ENCODE results near the gene EPB41. TPM values are rescaled to one million over a fixed set of nuclear protein-coding genes. Genes with fewer than 3 reads are reported as not detected.
A peak's percentile ranks its signal among the peaks of the same experiment; 100 is the strongest.

Gene EPB41
- total and polyA plus RNA-seq, 2 experiments from 2014 or later, result 26.8 to 112 TPM

- TF ChIP-seq REST (IDR thresholded peaks at IDR 0.05; ENCODE audit: unreplicated experiment) (no peak), EZH2phosphoT487 (IDR thresholded peaks at IDR 0.05; ENCODE audit: unreplicated experiment) (no peak), ETS1 (IDR thresholded peaks at IDR 0.05) (no peak), CTCF (conservative IDR thresholded peaks at IDR 0.05; ENCODE audit: low read depth in 2 of 2) (no peak), ZNF331 (CRISPR knock-in tag; IDR thresholded peaks at IDR 0.05; ENCODE audit: low read depth) (no peak), JUNB (IDR thresholded peaks at IDR 0.05; ENCODE audit: unreplicated experiment) (no peak)
Observed at GRCh38 chr1:29152046-29152805, 237.9 kb downstream of the EPB41 start (continued).

GRCh38 chr1:29156543-29157268, 242.3 kb downstream of the EPB41 start:
- H3K4me3 Mint-ChIP-seq, result no peak overlapping the region
- peaks cover 15% of the 10 kb centered on the region; the same call in 1 of the 2 replicates for H3F3A ChIP-seq (replicated peaks; ENCODE audit: low read depth)
- H3K27ac ChIP-seq (ENCODE audit: low read depth), result peak overlapping the region; percentile 86; the same call in 1 of the 2 replicates
- H3K9me2 ChIP-seq (ENCODE audit: insufficient read depth), result no peaks in the 10 kb centered on the region
- peaks cover 42% of the 10 kb centered on the region for H3K79me2 ChIP-seq (replicated peaks; ENCODE audit: insufficient read depth)
- H3K27me3 ChIP-seq (ENCODE audit: insufficient read depth), result no peaks in the 10 kb centered on the region
- H3K4me3 ChIP-seq, result no peak overlapping the region
- no peaks in the 10 kb centered on the region for H3K9me3 Mint-ChIP-seq
- DNase-seq (ENCODE audit: low spot score) (no peak), ATAC-seq (peak; percentile 71)
- peaks cover 33% of the 10 kb centered on the region for H4K20me1 ChIP-seq (replicated peaks; ENCODE audit: insufficient read depth)
- no peak overlapping the region for H2AFZ ChIP-seq
- peaks cover 66% of the 10 kb centered on the region for H3K36me3 ChIP-seq (ENCODE audit: insufficient read depth)
- peaks cover 17% of the 10 kb centered on the region for H3K4me1 Mint-ChIP-seq
- no peaks in the 10 kb centered on the region for H3K27me3 Mint-ChIP-seq (ENCODE audit: insufficient read depth, low read depth, poor library complexity)
- H3K27ac Mint-ChIP-seq, result peak overlapping the region; percentile 87
- H3K4me1 ChIP-seq (ENCODE audit: insufficient read depth), result peaks cover 8% of the 10 kb centered on the region
- no peak overlapping the region for H3K4me2 ChIP-seq
- peaks cover 91% of the 10 kb centered on the region for H3K36me3 Mint-ChIP-seq (ENCODE audit: low read depth)
- TF ChIP-seq ZNF462 (CRISPR knock-in tag; IDR thresholded peaks at IDR 0.05), result no peak
- TF ChIP-seq JUNB (IDR thresholded peaks at IDR 0.05; ENCODE audit: unreplicated experiment), result no peak
- TF ChIP-seq EZH2phosphoT487 (IDR thresholded peaks at IDR 0.05; ENCODE audit: unreplicated experiment), result no peak
- TF ChIP-seq NANOG (IDR thresholded peaks at IDR 0.05; ENCODE audit: borderline replicate concordance), result no peak
- TF ChIP-seq STAT1 (IDR thresholded peaks at IDR 0.05; ENCODE audit: unreplicated experiment), result no peak
- TF ChIP-seq ZNF114 (CRISPR knock-in tag; IDR thresholded peaks at IDR 0.05), result no peak
